ENCODE results near the gene ARID1A. TPM values are rescaled to one million over a fixed set of nuclear protein-coding genes. Genes with fewer than 3 reads are reported as not detected.
A peak's percentile ranks its signal among the peaks of the same experiment; 100 is the strongest.

ARID1A gene
- total and polyA plus RNA-seq, 2 of the 4 experiments (the other 2 are of a cell fraction): 14.0 to 40.7 TPM

DNA sequence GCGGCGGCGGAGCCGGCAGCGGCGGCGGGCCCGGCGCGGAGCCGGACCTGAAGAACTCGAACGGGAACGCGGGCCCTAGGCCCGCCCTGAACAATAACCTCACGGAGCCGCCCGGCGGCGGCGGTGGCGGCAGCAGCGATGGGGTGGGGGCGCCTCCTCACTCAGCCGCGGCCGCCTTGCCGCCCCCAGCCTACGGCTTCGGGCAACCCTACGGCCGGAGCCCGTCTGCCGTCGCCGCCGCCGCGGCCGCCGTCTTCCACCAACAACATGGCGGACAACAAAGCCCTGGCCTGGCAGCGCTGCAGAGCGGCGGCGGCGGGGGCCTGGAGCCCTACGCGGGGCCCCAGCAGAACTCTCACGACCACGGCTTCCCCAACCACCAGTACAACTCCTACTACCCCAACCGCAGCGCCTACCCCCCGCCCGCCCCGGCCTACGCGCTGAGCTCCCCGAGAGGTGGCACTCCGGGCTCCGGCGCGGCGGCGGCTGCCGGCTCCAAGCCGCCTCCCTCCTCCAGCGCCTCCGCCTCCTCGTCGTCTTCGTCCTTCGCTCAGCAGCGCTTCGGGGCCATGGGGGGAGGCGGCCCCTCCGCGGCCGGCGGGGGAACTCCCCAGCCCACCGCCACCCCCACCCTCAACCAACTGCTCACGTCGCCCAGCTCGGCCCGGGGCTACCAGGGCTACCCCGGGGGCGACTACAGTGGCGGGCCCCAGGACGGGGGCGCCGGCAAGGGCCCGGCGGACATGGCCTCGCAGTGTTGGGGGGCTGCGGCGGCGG lies 1.0 kb downstream of the ARID1A start (continued):
- TF ChIP-seq MXI1 (IDR thresholded peaks at IDR 0.05; ENCODE audit: borderline replicate concordance, low read depth, low read length) (no peak), RAD21 (IDR thresholded peaks at IDR 0.05; ENCODE audit: low read length) (no peak)

DNA sequence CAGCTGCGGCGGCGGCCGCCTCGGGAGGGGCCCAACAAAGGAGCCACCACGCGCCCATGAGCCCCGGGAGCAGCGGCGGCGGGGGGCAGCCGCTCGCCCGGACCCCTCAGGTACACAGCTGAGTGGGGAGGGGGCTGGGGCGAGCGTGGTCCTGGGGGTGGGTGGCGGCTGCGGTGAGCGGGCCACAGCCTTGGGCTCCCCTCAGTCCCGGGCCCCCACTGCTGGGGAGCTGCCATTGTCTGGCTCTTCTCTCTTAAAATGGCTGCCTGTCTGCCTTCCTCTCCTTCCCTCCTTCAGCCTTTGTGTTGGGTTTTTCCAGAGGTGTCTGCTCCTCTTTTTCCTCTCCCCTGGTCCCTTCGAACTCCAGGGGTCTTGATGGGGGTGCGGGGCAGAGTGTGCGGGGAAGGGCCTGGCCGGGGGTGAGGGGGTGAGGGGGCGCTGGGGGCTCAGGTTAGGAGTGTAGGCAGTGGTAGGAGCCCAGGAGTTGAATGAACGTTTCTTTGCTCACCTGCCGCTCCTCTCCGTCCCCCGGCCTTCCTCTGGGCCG lies 1.7 kb downstream of the ARID1A start:
- Histone ChIP-seq H2AFZ (replicated peaks; ENCODE audit: low read length, poor library complexity) (no peak overlapping the region), H2BK15ac (ENCODE audit: low read depth, low read length) (no peak overlapping the region), H3K27me3 (ENCODE audit: control insufficient read depth, insufficient read depth, low read length) (no peaks in the 10 kb centered on the region), H3K4me1 (ENCODE audit: control insufficient read depth, insufficient read depth, low read length) (peaks cover 30% of the 10 kb centered on the region), H3K36me3 (ENCODE audit: control insufficient read depth, insufficient read depth, low read length) (no peaks in the 10 kb centered on the region), H2AK9ac (replicated peaks; ENCODE audit: low read depth, low read length, poor library complexity) (peak overlapping the region; percentile 90), H3K79me1 (ENCODE audit: low read depth in 1 of 2, low read length in 2 of 2) (peaks cover 7 to 47% of the 10 kb centered on the region in 2 experiments; a peak in 3 of 4 replicates), H2BK5ac (ENCODE audit: low read depth, low read length, poor library complexity, severe bottlenecking) (peak overlapping the region; percentile 82), H4K5ac (ENCODE audit: low read depth, low read length) (no peak overlapping the region), H3K4me3 (ENCODE audit: insufficient read depth, low read depth, low read length) (peak overlapping the region; percentile 89), H3K4ac (ENCODE audit: low read depth, low read length) (no peak overlapping the region), H3K9ac (ENCODE audit: low read depth, low read length) (peak overlapping the region; percentile 75), H3K18ac (ENCODE audit: low read depth, low read length) (no peak overlapping the region), H3K9me3 (ENCODE audit: control insufficient read depth, insufficient read depth, low read length) (no peaks in the 10 kb centered on the region), H2AK5ac (ENCODE audit: low read depth, low read length) (no peak overlapping the region), H4K20me1 (ENCODE audit: insufficient read depth, low read length) (peaks cover 50% of the 10 kb centered on the region), H4K91ac (ENCODE audit: insufficient read depth, low read depth, low read length) (no peak overlapping the region), H3K56ac (ENCODE audit: extremely low read depth, insufficient read depth, low read length) (no peak overlapping the region), H2BK20ac (ENCODE audit: low read depth, low read length) (no peak overlapping the region), H2BK120ac (ENCODE audit: low read depth, low read length) (no peak overlapping the region), H3K4me2 (ENCODE audit: low read depth, low read length) (peak overlapping the region; percentile 71), H3K23ac (ENCODE audit: low read depth, low read length) (no peak overlapping the region), H4K8ac (ENCODE audit: low read depth in 2 of 2, low read length in 2 of 2) (no peak overlapping the region), H3K27ac (ENCODE audit: insufficient read depth, low read length) (peak overlapping the region; percentile 88), H3K14ac (replicated peaks; ENCODE audit: low read depth, low read length) (no peak overlapping the region; the same call in 1 of the 2 replicates), H3K9me1 (ENCODE audit: insufficient read depth, low read length) (peaks cover 19% of the 10 kb centered on the region)
- DNase-seq (no peak), ATAC-seq (ENCODE audit: low read depth) (no peak)
- in situ Hi-C loops (cut with MboI; ENCODE audit: low sequenced_read_pairs): no loop called here
- ChIA-PET CTCF (interaction anchor here (1.3 to 1.8 kb wide), 3 partner anchors 81 to 91 kb away, joined by 3 to 5 read pairs (median 4); no protein-coding TSS in a partner anchor), POLR2A (ENCODE audit: unreplicated experiment) (interaction anchor here (0.5 to 1.6 kb wide), 3 partner anchors 89 to 107 kb away, joined by 3 to 5 read pairs (median 4); partner anchors contain the start of gene PIGV)
- TF ChIP-seq, protein P1, sequence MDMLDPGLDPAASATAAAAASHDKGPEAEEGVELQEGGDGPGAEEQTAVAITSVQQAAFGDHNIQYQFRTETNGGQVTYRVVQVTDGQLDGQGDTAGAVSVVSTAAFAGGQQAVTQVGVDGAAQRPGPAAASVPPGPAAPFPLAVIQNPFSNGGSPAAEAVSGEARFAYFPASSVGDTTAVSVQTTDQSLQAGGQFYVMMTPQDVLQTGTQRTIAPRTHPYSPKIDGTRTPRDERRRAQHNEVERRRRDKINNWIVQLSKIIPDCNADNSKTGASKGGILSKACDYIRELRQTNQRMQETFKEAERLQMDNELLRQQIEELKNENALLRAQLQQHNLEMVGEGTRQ (IDR thresholded peaks at IDR 0.05; ENCODE audit: low read depth, low read length): no peak
- TF ChIP-seq RAD21 (IDR thresholded peaks at IDR 0.05; ENCODE audit: low read length): no peak
- no peak for TF ChIP-seq MAFK (IDR thresholded peaks at IDR 0.05; ENCODE audit: low read depth, low read length)
- TF ChIP-seq SMC3 (IDR thresholded peaks at IDR 0.05; ENCODE audit: low read depth, low read length): no peak
- no peak for TF ChIP-seq RCOR1 (IDR thresholded peaks at IDR 0.05; ENCODE audit: insufficient replicate concordance, low read length)
- TF ChIP-seq POLR2A (IDR thresholded peaks at IDR 0.05; ENCODE audit: low read depth, low read length): no peak
- TF ChIP-seq CEBPB (IDR thresholded peaks at IDR 0.05; ENCODE audit: low read depth, low read length): no peak
- TF ChIP-seq CHD1 (IDR thresholded peaks at IDR 0.05; ENCODE audit: low read depth, low read length): no peak
- TF ChIP-seq BHLHE40 (IDR thresholded peaks at IDR 0.05; ENCODE audit: low read depth, low read length): no peak
- TF ChIP-seq MAZ (IDR thresholded peaks at IDR 0.05; ENCODE audit: borderline replicate concordance, low read depth, low read length): no peak
- WGBS, 2 experiments (ENCODE audit: extremely low coverage in 2 of 2, insufficient read length in 1 of 2): 0% methylated on average over 1 of the region's 30 CpGs; no CpG with 5 or more reads in 1 of the 2 experiments
- intact Hi-C loops (cut with micrococcal nuclease): loop anchor here (5.0 to 10.0 kb wide), 2 partner anchors 95 to 167 kb away; partner anchors contain the start of gene SFN
- dilution Hi-C loops (cut with HindIII; ENCODE audit: low sequenced_read_pairs, unreplicated experiment): no loop called here
- no TSS peak for BruUV-seq (replicated peaks)
